GM12878 (cell line): ENCODE measurements around the gene MARS1.

Experiments
- MEF2A ChIP-seq: IDR thresholded peaks from 2 replicates; pipeline ENCODE4 v1.6.1; 2011; ENCODE audit warnings: low read depth, mild to moderate bottlenecking, low read length, moderate library complexity; ENCODE audit not compliant: insufficient read depth
- MTA3 ChIP-seq: IDR thresholded peaks from 2 replicates; pipeline ENCODE4 v1.6.1; 2012; ENCODE audit warnings: low read length, inconsistent platforms, borderline replicate concordance
- PAX8 ChIP-seq: fragments of 450-650 bp; IDR thresholded peaks from 2 replicates; pipeline ENCODE4 v1.6.1; 2017; ENCODE audit warnings: mild to moderate bottlenecking, moderate library complexity
- POLR2A ChIP-seq: IDR thresholded peaks from 2 replicates; pipeline ENCODE4 v1.6.1; 2011; ENCODE audit warnings: low read depth, mild to moderate bottlenecking, low read length
- TAF1 ChIP-seq: IDR thresholded peaks from 2 replicates; pipeline ENCODE4 v1.6.1; 2011; ENCODE audit warnings: mild to moderate bottlenecking, low read depth, low read length, borderline replicate concordance
- YY1 ChIP-seq: IDR thresholded peaks from 2 replicates; pipeline ENCODE4 v1.6.1; 2011; ENCODE audit warnings: low read depth, mild to moderate bottlenecking, low read length
- ZNF217 ChIP-seq: fragments of 450-650 bp; IDR thresholded peaks from 2 replicates; pipeline ENCODE4 v1.6.1; 2017; ENCODE audit warnings: antibody characterized with exemption, mild to moderate bottlenecking

DNA sequence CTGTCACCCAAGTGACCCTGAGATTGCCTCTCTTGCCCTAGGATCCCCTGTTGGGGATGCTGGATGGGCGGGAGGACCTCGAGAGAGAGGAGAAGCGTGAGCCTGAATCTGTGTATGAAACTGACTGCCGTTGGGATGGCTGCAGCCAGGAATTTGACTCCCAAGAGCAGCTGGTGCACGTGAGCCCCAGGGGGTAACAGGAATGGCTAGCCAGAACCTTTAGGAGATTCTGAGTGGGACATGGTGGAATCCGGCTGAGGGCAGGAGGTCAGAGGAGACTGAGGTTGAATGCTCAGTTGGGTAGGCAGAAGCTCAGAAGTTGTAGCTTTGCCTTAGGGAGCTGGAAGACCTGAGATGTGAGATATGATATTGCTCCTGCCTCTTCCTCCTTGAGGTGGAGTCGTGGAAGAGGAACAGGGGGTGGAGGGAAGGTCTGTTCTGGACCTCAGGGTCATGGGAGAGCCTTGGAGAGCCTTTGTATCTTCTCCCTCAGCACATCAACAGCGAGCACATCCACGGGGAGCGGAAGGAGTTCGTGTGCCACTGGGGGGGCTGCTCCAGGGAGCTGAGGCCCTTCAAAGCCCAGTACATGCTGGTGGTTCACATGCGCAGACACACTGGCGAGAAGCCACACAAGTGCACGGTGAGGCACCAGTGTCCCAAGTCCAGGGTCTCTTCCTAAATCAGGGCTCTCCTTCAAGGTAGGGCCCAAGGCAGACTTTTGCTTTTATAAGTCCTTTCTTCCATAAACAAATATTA, 21.9 kb upstream of the MARS1 start:
- TF ChIP-seq YY1 (no peak), MEF2A (no peak), TAF1 (no peak), MTA3 (no peak), POLR2A (0 out of 2 replicates have a peak, but pooled peaks have one; percentile 33), PAX8 (no peak), ZNF217 (no peak)
